ENCODE measurements around the gene URM1.

The URM1 gene

GRCh38 chr9:128429513-128430086 is 58.4 kb downstream of the URM1 start:
- no CpG with 5 or more reads among the region's 13 CpGs for whole genome bisulfite sequencing (ENCODE audit: extremely low coverage, insufficient coverage, insufficient read length)

GRCh38 chr9:128431207-128431606 is 60.0 kb downstream of the URM1 start:
- Histone ChIP-seq H4K12ac (ENCODE audit: low read depth, low read length) (no peak overlapping the region), H3K14ac (ENCODE audit: low read length) (no peak overlapping the region), H4K91ac (ENCODE audit: low read depth, low read length) (no peak overlapping the region), H2BK12ac (ENCODE audit: low read length) (no peak overlapping the region), H3K36me3 (ENCODE audit: control insufficient read depth in 1 of 2, insufficient read depth in 2 of 2, low read length in 2 of 2) (peaks cover 54 to 58% of the 10 kb centered on the region in 2 experiments), H3K4me3 (ENCODE audit: low read depth, low read length) (no peak overlapping the region), H3K4me1 (ENCODE audit: control insufficient read depth in 1 of 2, insufficient read depth in 2 of 2, low read length in 2 of 2) (no peaks in the 10 kb centered on the region), H3K79me2 (ENCODE audit: control insufficient read depth, insufficient read depth, low read length, poor library complexity) (no peaks in the 10 kb centered on the region), H3K18ac (ENCODE audit: low read length) (no peak overlapping the region), H3K4me2 (ENCODE audit: low read length) (no peak overlapping the region), H2BK5ac (ENCODE audit: low read depth, low read length, poor library complexity) (no peak overlapping the region), H3K23ac (ENCODE audit: low read length) (no peak overlapping the region), H3K79me1 (ENCODE audit: low read length) (no peaks in the 10 kb centered on the region), H4K8ac (ENCODE audit: low read depth, low read length) (no peak overlapping the region), H3K27me3 (ENCODE audit: insufficient read depth, low read length) (no peaks in the 10 kb centered on the region), H3K9me3 (ENCODE audit: insufficient read depth, low read depth, low read length) (no peaks in the 10 kb centered on the region), H2AK5ac (ENCODE audit: low read length) (no peak overlapping the region), H2AFZ (ENCODE audit: insufficient read depth, low read length, poor library complexity) (no peak overlapping the region), H2BK120ac (ENCODE audit: insufficient read depth, low read length, poor library complexity) (no peak overlapping the region), H3K9ac (ENCODE audit: low read length) (no peak overlapping the region), H3K4ac (ENCODE audit: low read depth, low read length) (no peak overlapping the region), H3K27ac (ENCODE audit: low read depth, low read length) (no peak overlapping the region)
- no CpG with 5 or more reads among the region's 8 CpGs for WGBS (ENCODE audit: extremely low coverage, insufficient coverage, insufficient read length)
- no peak for DNase-seq

More at GRCh38 chr9:128429513-128430086, 58.4 kb downstream of the URM1 start:
- Histone ChIP-seq H3K79me1 (ENCODE audit: low read length) (no peaks in the 10 kb centered on the region), H3K36me3 (ENCODE audit: control insufficient read depth in 1 of 2, insufficient read depth in 2 of 2, low read length in 2 of 2) (peaks cover 50 to 53% of the 10 kb centered on the region in 2 experiments), H3K23ac (ENCODE audit: low read length) (no peak overlapping the region), H3K4me2 (ENCODE audit: low read length) (no peak overlapping the region), H4K8ac (ENCODE audit: low read depth, low read length) (no peak overlapping the region), H3K4me3 (ENCODE audit: low read depth, low read length) (no peak overlapping the region), H3K4me1 (ENCODE audit: control insufficient read depth in 1 of 2, insufficient read depth in 2 of 2, low read length in 2 of 2) (no peaks in the 10 kb centered on the region), H2BK5ac (ENCODE audit: low read depth, low read length, poor library complexity) (no peak overlapping the region), H2AK5ac (ENCODE audit: low read length) (no peak overlapping the region), H3K27me3 (ENCODE audit: insufficient read depth, low read length) (no peaks in the 10 kb centered on the region), H2AFZ (ENCODE audit: insufficient read depth, low read length, poor library complexity) (no peak overlapping the region), H4K12ac (ENCODE audit: low read depth, low read length) (no peak overlapping the region), H3K79me2 (ENCODE audit: control insufficient read depth, insufficient read depth, low read length, poor library complexity) (no peaks in the 10 kb centered on the region), H3K14ac (ENCODE audit: low read length) (no peak overlapping the region), H4K91ac (ENCODE audit: low read depth, low read length) (no peak overlapping the region), H3K4ac (ENCODE audit: low read depth, low read length) (no peak overlapping the region), H2BK12ac (ENCODE audit: low read length) (no peak overlapping the region), H2BK120ac (ENCODE audit: insufficient read depth, low read length, poor library complexity) (no peak overlapping the region), H3K27ac (ENCODE audit: low read depth, low read length) (no peak overlapping the region), H3K9ac (ENCODE audit: low read length) (no peak overlapping the region), H3K9me3 (ENCODE audit: insufficient read depth, low read depth, low read length) (no peaks in the 10 kb centered on the region), H3K18ac (ENCODE audit: low read length) (no peak overlapping the region)
- no peak for DNase-seq

DNA sequence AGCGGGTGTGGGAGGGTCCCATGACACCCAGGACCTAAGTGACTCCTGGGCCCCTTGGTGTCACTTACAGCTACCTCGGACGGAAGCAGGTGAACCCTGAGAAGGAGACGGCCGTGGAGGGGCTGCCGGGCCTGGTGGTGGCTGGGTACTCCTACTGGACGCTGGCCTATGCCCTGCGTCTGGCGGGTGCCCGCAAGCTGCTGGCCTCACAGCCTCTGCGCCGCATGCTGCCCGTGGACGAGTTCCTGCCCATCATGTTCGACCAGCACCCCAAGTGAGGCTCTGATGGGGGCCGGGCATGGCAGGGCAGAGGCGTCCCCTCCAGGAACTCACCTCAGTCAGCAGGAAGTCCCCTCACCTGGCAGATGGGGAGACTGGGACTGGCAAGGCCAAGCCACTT is 63.2 kb downstream of the URM1 start:
- Histone ChIP-seq H4K91ac (ENCODE audit: low read depth, low read length) (no peak overlapping the region), H3K18ac (ENCODE audit: low read length) (no peak overlapping the region), H2BK5ac (ENCODE audit: low read depth, low read length, poor library complexity) (no peak overlapping the region), H3K27me3 (ENCODE audit: insufficient read depth, low read length) (no peaks in the 10 kb centered on the region), H2BK12ac (ENCODE audit: low read length) (no peak overlapping the region), H2BK120ac (ENCODE audit: insufficient read depth, low read length, poor library complexity) (no peak overlapping the region), H3K27ac (ENCODE audit: low read depth, low read length) (no peak overlapping the region), H3K9ac (ENCODE audit: low read length) (no peak overlapping the region), H3K9me3 (ENCODE audit: insufficient read depth, low read depth, low read length) (no peaks in the 10 kb centered on the region), H3K4me3 (ENCODE audit: low read depth, low read length) (no peak overlapping the region), H4K8ac (ENCODE audit: low read depth, low read length) (no peak overlapping the region), H3K79me1 (ENCODE audit: low read length) (no peaks in the 10 kb centered on the region), H3K36me3 (ENCODE audit: control insufficient read depth in 1 of 2, insufficient read depth in 2 of 2, low read length in 2 of 2) (peaks cover 41 to 49% of the 10 kb centered on the region in 2 experiments), H3K4ac (ENCODE audit: low read depth, low read length) (no peak overlapping the region), H2AK5ac (ENCODE audit: low read length) (no peak overlapping the region), H4K12ac (ENCODE audit: low read depth, low read length) (no peak overlapping the region), H3K79me2 (ENCODE audit: control insufficient read depth, insufficient read depth, low read length, poor library complexity) (no peaks in the 10 kb centered on the region), H3K14ac (ENCODE audit: low read length) (no peak overlapping the region), H3K4me2 (ENCODE audit: low read length) (no peak overlapping the region), H3K4me1 (ENCODE audit: control insufficient read depth in 1 of 2, insufficient read depth in 2 of 2, low read length in 2 of 2) (no peaks in the 10 kb centered on the region), H3K23ac (ENCODE audit: low read length) (no peak overlapping the region), H2AFZ (ENCODE audit: insufficient read depth, low read length, poor library complexity) (no peak overlapping the region)
- no peak for DNase-seq
- WGBS (ENCODE audit: extremely low coverage, insufficient coverage, insufficient read length): no CpG with 5 or more reads among the region's 17 CpGs

GRCh38 chr9:128435611-128436010 is 64.4 kb downstream of the URM1 start:
- no peak overlapping the region for H2BK120ac ChIP-seq (ENCODE audit: insufficient read depth, low read length, poor library complexity)
- H3K9ac ChIP-seq (ENCODE audit: low read length): no peak overlapping the region

More at GRCh38 chr9:128435611-128436010, 64.4 kb downstream of the URM1 start:
- H4K8ac ChIP-seq (ENCODE audit: low read depth, low read length): no peak overlapping the region
- no peak overlapping the region for H3K27ac ChIP-seq (ENCODE audit: low read depth, low read length)
- no peaks in the 10 kb centered on the region for H3K9me3 ChIP-seq (ENCODE audit: insufficient read depth, low read depth, low read length)
- no peak overlapping the region for H3K4me3 ChIP-seq (ENCODE audit: low read depth, low read length)
- no peaks in the 10 kb centered on the region for H3K27me3 ChIP-seq (ENCODE audit: insufficient read depth, low read length)
- no peaks in the 10 kb centered on the region for H3K79me2 ChIP-seq (ENCODE audit: control insufficient read depth, insufficient read depth, low read length, poor library complexity)
- H3K36me3 ChIP-seq (ENCODE audit: control insufficient read depth in 1 of 2, insufficient read depth in 2 of 2, low read length in 2 of 2): peaks cover 33 to 40% of the 10 kb centered on the region in 2 experiments
- H2AFZ ChIP-seq (ENCODE audit: insufficient read depth, low read length, poor library complexity): no peak overlapping the region
- H2AK5ac ChIP-seq (ENCODE audit: low read length): no peak overlapping the region
- no peak overlapping the region for H4K91ac ChIP-seq (ENCODE audit: low read depth, low read length)
- no peak overlapping the region for H3K14ac ChIP-seq (ENCODE audit: low read length)
- H4K12ac ChIP-seq (ENCODE audit: low read depth, low read length): no peak overlapping the region
- no peak overlapping the region for H3K23ac ChIP-seq (ENCODE audit: low read length)
- no peaks in the 10 kb centered on the region for H3K4me1 ChIP-seq (ENCODE audit: control insufficient read depth in 1 of 2, insufficient read depth in 2 of 2, low read length in 2 of 2)
- no peak overlapping the region for H3K18ac ChIP-seq (ENCODE audit: low read length)
- WGBS (ENCODE audit: extremely low coverage, insufficient coverage, insufficient read length): no CpG with 5 or more reads among the region's 18 CpGs
- no peak overlapping the region for H2BK5ac ChIP-seq (ENCODE audit: low read depth, low read length, poor library complexity)
- H3K4me2 ChIP-seq (ENCODE audit: low read length): no peak overlapping the region
- no peak for DNase-seq
- H3K4ac ChIP-seq (ENCODE audit: low read depth, low read length): no peak overlapping the region
- H3K79me1 ChIP-seq (ENCODE audit: low read length): no peaks in the 10 kb centered on the region
- H2BK12ac ChIP-seq (ENCODE audit: low read length): no peak overlapping the region
